ENCODE measurements around the gene SYNPR. TPM values are rescaled to one million over a fixed set of nuclear protein-coding genes. Genes with fewer than 3 reads are reported as not detected.

Gene SYNPR
- not detected in 2 replicates for total RNA-seq

GRCh38 chr3:63278171-63279004 lies at the start of gene SYNPR:
Gene SYNPR, plus strand, starts transcription at chr3:63278308.

GRCh38 chr3:63652066-63652725 lies 374.1 kb downstream of the SYNPR start, which contains the start of gene SNTN:
Gene SNTN, plus strand, starts transcription at chr3:63652675. Its CDS starts 13 bp downstream, at chr3:63652688.

